Right lung (tissue), 5 donors: ENCODE results near the gene NAA80. TPM values are rescaled to one million over a fixed set of nuclear protein-coding genes. Genes with fewer than 3 reads are reported as not detected.
A peak's percentile ranks its signal among the peaks of the same experiment; 100 is the strongest.
"Not testable (repeated sequence)": the region's sequence is repeated elsewhere in the genome, so short reads cannot be mapped to it uniquely, and the experiment has no call there.

Experiments
- DNase-seq, 2 donors: peaks; one replicate each; pipeline ENCODE4 v3.0.0-alpha.2; 2013
- polyA plus RNA-seq, 5 donors: library from polyadenylated mRNA; unstranded; fragments of 120-200 nt; gene quantifications; one replicate each; pipeline versions ENCODE4 v1.2.1 to v1.2.3, GENCODE V29; 2013; ENCODE audit warnings: inconsistent platforms in 1 of 5, low replicate concordance in 1 of 5; ENCODE audit not compliant: insufficient read length in 5 of 5, insufficient read depth in 1 of 5

Gene NAA80
- polyA plus RNA-seq, 5 donors: 6.1 to 10.2 (median 7.9) TPM

GRCh38 chr3:50292159-50293078 is 6.8 kb downstream of the NAA80 start, which contains the start of gene IFRD2:
IFRD2 (minus strand) TSS chr3:50292429; CDS start chr3:50292274, 155 bp downstream.
- peak; percentile 94 to 95 for DNase-seq

GRCh38 chr3:50290161-50290641 is 9.0 kb downstream of the NAA80 start:
- DNase-seq: no peak

- no peak for DNase-seq
These were observed 10.1 kb downstream of the NAA80 start for GRCh38 chr3:50289130-50289529.

GRCh38 chr3:50288387-50289007 is 10.7 kb downstream of the NAA80 start:
- DNase-seq: no peak

GRCh38 chr3:50287262-50287661 is 11.9 kb downstream of the NAA80 start:
- no peak for DNase-seq

- DNase-seq: no peak
These were observed 12.6 kb downstream of the NAA80 start for GRCh38 chr3:50286322-50287227.

- DNase-seq: not testable (repeated sequence)
These were observed 15.1 kb downstream of the NAA80 start for GRCh38 chr3:50284121-50284520.

- DNase-seq: no peak
These were observed 19.8 kb downstream of the NAA80 start for GRCh38 chr3:50279255-50280016.

- no peak for DNase-seq
These were observed 20.4 kb downstream of the NAA80 start, which contains the start of gene LSMEM2 for GRCh38 chr3:50278880-50279224. LSMEM2 (plus strand) TSS chr3:50279087; CDS start chr3:50279114, 27 bp downstream.

GRCh38 chr3:50278123-50278879 is 20.9 kb downstream of the NAA80 start:
- DNase-seq: no peak

- DNase-seq: no peak
These were observed 22.5 kb downstream of the NAA80 start for GRCh38 chr3:50276762-50277101.

- no peak for DNase-seq
These were observed 23.0 kb downstream of the NAA80 start for GRCh38 chr3:50275996-50276761.

- no peak for DNase-seq
These were observed 23.8 kb downstream of the NAA80 start for GRCh38 chr3:50275141-50275995.

GRCh38 chr3:50274371-50275104 is 24.7 kb downstream of the NAA80 start:
- no peak for DNase-seq

GRCh38 chr3:50273689-50274065 is 25.5 kb downstream of the NAA80 start:
- DNase-seq: no peak

- peak; percentile 76 to 79 for DNase-seq
These were observed 26.1 kb downstream of the NAA80 start for GRCh38 chr3:50272911-50273688.

- not testable (repeated sequence) for DNase-seq
These were observed 26.7 kb downstream of the NAA80 start for GRCh38 chr3:50272538-50272910.
